Loucy (cell line): ENCODE results near the gene PANK1.

Experiments
- H2AFZ ChIP-seq: fragments of 200-600 bp; sonication (generic); 2 replicates; pipeline ENCODE4 v1.6.0; 2016; ENCODE audit warnings: antibody characterized with exemption, mild to moderate bottlenecking, low read length, moderate library complexity
- H3F3A ChIP-seq: fragments of 200-600 bp; 2 replicates; pipeline ENCODE4 v1.6.0; 2016; ENCODE audit warnings: antibody characterized with exemption, low read depth, mild to moderate bottlenecking
- H3K27me3 ChIP-seq: fragments of 200-600 bp; sonication (generic); 2 replicates; pipeline ENCODE4 v1.6.1; 2014; ENCODE audit warnings: low read length, mild to moderate bottlenecking; ENCODE audit not compliant: insufficient read depth, poor library complexity, severe bottlenecking
- H3K36me3 ChIP-seq: fragments of 200-600 bp; sonication (generic); 2 replicates; pipeline ENCODE4 v1.6.1; 2016; ENCODE audit warnings: low read length; ENCODE audit not compliant: insufficient read depth
- H3K4me1 ChIP-seq: fragments of 200-600 bp; sonication (generic); 2 replicates; pipeline ENCODE4 v1.5.1; 2014; ENCODE audit warnings: low read length, mild to moderate bottlenecking; ENCODE audit not compliant: insufficient read depth, poor library complexity, severe bottlenecking
- H3K4me2 ChIP-seq: fragments of 200-600 bp; sonication (generic); 2 replicates; pipeline ENCODE4 v1.6.0; 2014; ENCODE audit warnings: antibody characterized with exemption, low read length, low read depth, mild to moderate bottlenecking; ENCODE audit not compliant: poor library complexity, severe bottlenecking
- H3K4me3 ChIP-seq: fragments of 200-600 bp; sonication (generic); 2 replicates; pipeline ENCODE4 v1.5.1; 2014; ENCODE audit warnings: low read length, mild to moderate bottlenecking, mixed read lengths; ENCODE audit not compliant: poor library complexity, severe bottlenecking
- H3K79me2 ChIP-seq: fragments of 200-600 bp; sonication (generic); 2 replicates; pipeline ENCODE4 v1.6.1; 2014; ENCODE audit warnings: low read length; ENCODE audit not compliant: insufficient read depth
- H3K9ac ChIP-seq: fragments of 200-600 bp; sonication (generic); 2 replicates; pipeline ENCODE4 v1.6.0; 2014; ENCODE audit warnings: mild to moderate bottlenecking, low read depth, low read length, moderate library complexity; ENCODE audit not compliant: poor library complexity, severe bottlenecking
- H3K9me2 ChIP-seq: fragments of 200-600 bp; sonication (generic); replicated peaks from 2 replicates; pipeline ENCODE4 v1.6.1; 2016; ENCODE audit warnings: low read depth, low read length, mixed read lengths
- H3K9me3 ChIP-seq: fragments of 200-600 bp; sonication (generic); 2 replicates; pipeline ENCODE4 v1.6.1; 2014; ENCODE audit warnings: mild to moderate bottlenecking, antibody characterized with exemption, low read length, low read depth; ENCODE audit not compliant: insufficient read depth
- H4K20me1 ChIP-seq: fragments of 200-600 bp; sonication (generic); 2 replicates; pipeline ENCODE4 v1.6.0; 2014; ENCODE audit warnings: antibody characterized with exemption, low read length, mild to moderate bottlenecking; ENCODE audit not compliant: insufficient read depth, poor library complexity, severe bottlenecking
- CTCF ChIP-seq: fragments of 200-600 bp; sonication (generic); conservative IDR thresholded peaks from 2 replicates; pipeline ENCODE4 v1.5.1; 2014; ENCODE audit warnings: mild to moderate bottlenecking, antibody characterized with exemption, low read length
- EZH2phosphoT487 ChIP-seq: fragments of 200-600 bp; IDR thresholded peaks from 2 replicates; pipeline ENCODE4 v1.6.1; 2018; ENCODE audit warnings: antibody characterized with exemption, mild to moderate bottlenecking, moderate library complexity, borderline replicate concordance

Gene PANK1

GRCh38 chr10:89591796-89592271 is 53.2 kb downstream of the PANK1 start:
- Histone ChIP-seq H4K20me1 (no peaks in the 10 kb centered on the region), H3K4me2 (no peak overlapping the region), H3K9me3 (no peaks in the 10 kb centered on the region), H2AFZ (no peak overlapping the region), H3K79me2 (no peaks in the 10 kb centered on the region), H3K4me3 (no peak overlapping the region), H3F3A (no peaks in the 10 kb centered on the region), H3K4me1 (no peaks in the 10 kb centered on the region), H3K9ac (no peak overlapping the region), H3K27me3 (no peaks in the 10 kb centered on the region), H3K36me3 (peaks cover 25% of the 10 kb centered on the region; the same call in 1 of the 2 replicates), H3K9me2 (no peaks in the 10 kb centered on the region)
- no peak for TF ChIP-seq CTCF
- no peak for TF ChIP-seq EZH2phosphoT487

GRCh38 chr10:89591111-89591795 is 53.8 kb downstream of the PANK1 start:
- Histone ChIP-seq H3K79me2 (no peaks in the 10 kb centered on the region), H2AFZ (no peak overlapping the region), H3K4me3 (no peak overlapping the region), H3K4me2 (no peak overlapping the region), H3F3A (no peaks in the 10 kb centered on the region), H4K20me1 (no peaks in the 10 kb centered on the region), H3K9me2 (no peaks in the 10 kb centered on the region), H3K4me1 (no peaks in the 10 kb centered on the region), H3K36me3 (peaks cover 25% of the 10 kb centered on the region; the same call in 1 of the 2 replicates), H3K9ac (no peak overlapping the region), H3K27me3 (no peaks in the 10 kb centered on the region), H3K9me3 (no peaks in the 10 kb centered on the region)
- TF ChIP-seq CTCF = no peak
- TF ChIP-seq EZH2phosphoT487 = no peak

GRCh38 chr10:89590326-89590725 is 54.7 kb downstream of the PANK1 start:
- no peaks in the 10 kb centered on the region for H3K79me2 ChIP-seq
- no peaks in the 10 kb centered on the region for H3K9me2 ChIP-seq
- no peaks in the 10 kb centered on the region for H3K4me1 ChIP-seq
- H3K4me2 ChIP-seq = no peak overlapping the region
- no peak overlapping the region for H2AFZ ChIP-seq
- H3K36me3 ChIP-seq = peaks cover 25% of the 10 kb centered on the region; the same call in 1 of the 2 replicates
- TF ChIP-seq EZH2phosphoT487 (no peak), CTCF (no peak)
- H3K27me3 ChIP-seq = no peaks in the 10 kb centered on the region
- no peak overlapping the region for H3K4me3 ChIP-seq
- no peaks in the 10 kb centered on the region for H3K9me3 ChIP-seq
- no peaks in the 10 kb centered on the region for H4K20me1 ChIP-seq
- H3K9ac ChIP-seq = no peak overlapping the region
- no peaks in the 10 kb centered on the region for H3F3A ChIP-seq
